Mammary epithelial cell (primary cell): ENCODE measurements around the gene EXOC4.
"Not testable (repeated sequence)": the region's sequence is repeated elsewhere in the genome, so short reads cannot be mapped to it uniquely, and the experiment has no call there.

Source experiments
- EZH2 ChIP-seq: IDR thresholded peaks from 2 replicates; pipeline ENCODE4 v1.6.1; 2012; ENCODE audit warnings: low read length, inconsistent platforms, borderline replicate concordance
- TF ChIP-seq, protein P1 (sequence below), 2 donors: IDR thresholded peaks in 1 of 2; conservative IDR thresholded peaks in 1 of 2; 2 replicates each; pipeline ENCODE4 v1.5.1; 2011 to 2012; ENCODE audit warnings: inconsistent platforms in 2 of 2, low read length in 2 of 2, mild to moderate bottlenecking in 2 of 2, control low read depth in 1 of 2, low read depth in 1 of 2; ENCODE audit not compliant: insufficient read depth in 1 of 2; ENCODE audit errors: extremely low read depth in 1 of 2

DNA sequence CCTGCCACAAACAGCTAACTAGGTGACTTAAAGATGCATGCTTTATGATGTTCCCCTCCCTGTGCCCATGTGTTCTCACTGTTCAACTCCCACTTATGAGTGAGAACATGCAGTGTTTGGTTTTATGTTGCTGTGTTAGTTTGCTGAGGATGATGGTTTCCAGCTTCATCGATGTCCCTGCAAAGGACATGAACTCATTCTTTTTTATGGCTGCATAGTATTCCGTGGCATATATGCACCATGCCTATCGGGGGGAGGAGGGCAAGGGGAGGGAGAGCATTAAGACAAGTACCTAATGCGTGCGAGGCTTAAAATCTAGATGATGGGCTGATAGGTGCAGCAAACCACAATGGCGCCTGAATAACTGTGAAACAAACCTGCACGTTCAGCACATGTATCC, 741.2 kb downstream of the EXOC4 start:
- TF ChIP-seq, protein P1, sequence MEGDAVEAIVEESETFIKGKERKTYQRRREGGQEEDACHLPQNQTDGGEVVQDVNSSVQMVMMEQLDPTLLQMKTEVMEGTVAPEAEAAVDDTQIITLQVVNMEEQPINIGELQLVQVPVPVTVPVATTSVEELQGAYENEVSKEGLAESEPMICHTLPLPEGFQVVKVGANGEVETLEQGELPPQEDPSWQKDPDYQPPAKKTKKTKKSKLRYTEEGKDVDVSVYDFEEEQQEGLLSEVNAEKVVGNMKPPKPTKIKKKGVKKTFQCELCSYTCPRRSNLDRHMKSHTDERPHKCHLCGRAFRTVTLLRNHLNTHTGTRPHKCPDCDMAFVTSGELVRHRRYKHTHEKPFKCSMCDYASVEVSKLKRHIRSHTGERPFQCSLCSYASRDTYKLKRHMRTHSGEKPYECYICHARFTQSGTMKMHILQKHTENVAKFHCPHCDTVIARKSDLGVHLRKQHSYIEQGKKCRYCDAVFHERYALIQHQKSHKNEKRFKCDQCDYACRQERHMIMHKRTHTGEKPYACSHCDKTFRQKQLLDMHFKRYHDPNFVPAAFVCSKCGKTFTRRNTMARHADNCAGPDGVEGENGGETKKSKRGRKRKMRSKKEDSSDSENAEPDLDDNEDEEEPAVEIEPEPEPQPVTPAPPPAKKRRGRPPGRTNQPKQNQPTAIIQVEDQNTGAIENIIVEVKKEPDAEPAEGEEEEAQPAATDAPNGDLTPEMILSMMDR (conservative IDR thresholded peaks at IDR 0.05 in 1 of 2, IDR thresholded peaks at IDR 0.05 in 1 of 2; ENCODE audit: extremely low read depth in 1 of 2, insufficient read depth in 1 of 2, low read depth in 1 of 2, low read length in 2 of 2): not testable (repeated sequence)
- TF ChIP-seq EZH2: not testable (repeated sequence)
